Activated CD4-positive, alpha-beta T cell treated with anti-CD3 and anti-CD28 coated beads for 1 hour (primary cell): ENCODE measurements around the gene OBSCN.

Experiments used
- DNase-seq: peaks from one replicate; pipeline ENCODE4 v3.0.0-alpha.2; 2020

Gene OBSCN

DNA sequence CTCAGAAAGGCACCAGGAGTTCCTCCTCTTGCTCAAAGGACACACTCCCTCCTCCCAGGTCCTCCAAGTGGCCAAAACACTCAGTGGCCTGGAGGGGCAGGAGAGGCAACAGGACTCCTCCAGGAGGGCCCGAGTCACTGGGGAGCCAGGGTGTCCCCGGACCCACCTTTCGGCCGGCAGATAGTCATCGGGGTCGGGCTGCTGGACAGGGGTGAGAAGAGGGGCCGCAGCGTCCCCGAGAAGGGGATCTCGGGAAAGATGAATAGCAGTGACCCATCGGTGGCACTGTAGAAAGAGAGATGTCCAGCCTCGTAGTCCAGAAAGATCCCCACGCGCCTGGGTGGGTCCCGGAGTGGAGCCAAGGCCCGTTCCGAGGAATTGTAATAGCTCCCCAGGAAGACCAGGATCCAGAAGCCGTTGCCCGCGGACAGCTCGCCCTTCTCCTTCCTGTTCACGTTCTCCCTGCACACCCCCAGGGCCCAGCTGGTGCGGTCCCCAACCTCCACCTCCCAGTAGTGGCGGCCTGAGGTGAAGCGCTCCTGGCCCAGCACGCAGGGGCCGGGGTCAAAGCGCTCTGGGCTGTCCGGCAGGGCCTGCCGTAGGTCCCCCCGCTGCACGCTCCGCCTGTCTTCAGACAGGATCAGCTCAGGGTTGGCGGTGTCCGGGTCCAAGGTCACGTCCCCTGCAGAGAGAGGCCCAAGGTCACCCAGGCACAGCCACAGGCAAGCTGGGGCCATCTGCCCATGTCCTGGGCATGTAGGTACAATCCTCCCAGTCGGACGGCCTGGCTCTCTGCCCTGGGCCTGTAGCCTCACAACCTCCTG is 186.9 kb downstream of the OBSCN start:
- DNase-seq = no peak

- no peak for DNase-seq
Observed at GRCh38 chr1:228396770-228397662, 189.2 kb downstream of the OBSCN start.

- DNase-seq = no peak
Observed at GRCh38 chr1:228397966-228398365, 190.1 kb downstream of the OBSCN start.

GRCh38 chr1:228398741-228399461 is 191.1 kb downstream of the OBSCN start:
- DNase-seq = no peak

- DNase-seq = no peak
Observed at GRCh38 chr1:228399531-228400236, 191.8 kb downstream of the OBSCN start.

GRCh38 chr1:228400237-228400651 is 192.4 kb downstream of the OBSCN start:
- DNase-seq = no peak

DNA sequence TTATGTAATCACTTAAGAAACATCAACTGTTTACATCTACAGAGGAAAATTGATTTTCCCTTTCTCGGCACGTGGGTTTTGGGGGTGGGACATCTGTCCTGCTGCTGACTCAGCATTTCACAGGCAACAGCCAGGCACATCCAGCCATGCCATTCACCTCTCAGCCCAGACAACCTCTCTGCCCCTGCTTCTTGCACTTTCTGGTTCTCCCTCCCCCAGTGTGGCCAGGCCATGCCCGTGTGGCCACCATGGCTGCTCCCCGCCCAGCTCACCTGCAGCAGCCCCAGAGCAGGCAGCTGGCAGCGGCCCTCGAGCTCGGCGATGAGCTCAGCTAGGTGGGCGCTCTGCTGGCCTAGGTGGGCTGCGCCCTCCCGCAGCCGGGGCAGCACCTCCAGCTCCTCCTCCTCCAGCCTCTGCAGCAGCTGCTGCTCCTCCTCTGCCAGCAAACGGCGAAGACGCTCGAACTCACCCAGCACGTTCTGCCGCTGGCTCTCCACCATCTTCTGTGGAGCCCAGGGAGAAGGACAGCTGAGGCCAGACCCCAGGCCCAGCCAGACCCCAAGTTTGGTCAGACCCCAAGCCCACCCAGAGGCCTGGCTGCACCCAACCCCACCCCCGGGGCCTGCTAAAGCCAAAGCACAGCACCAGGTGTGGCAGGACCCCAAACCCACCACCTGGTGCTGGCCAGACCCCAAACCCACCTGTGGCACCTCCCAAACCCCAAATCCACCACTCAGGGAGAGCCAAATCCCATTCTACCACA is 193.0 kb downstream of the OBSCN start:
- no peak for DNase-seq

GRCh38 chr1:228401782-228402640 is 194.2 kb downstream of the OBSCN start:
- DNase-seq = no peak

GRCh38 chr1:228402641-228403025 is 194.8 kb downstream of the OBSCN start:
- no peak for DNase-seq

DNA sequence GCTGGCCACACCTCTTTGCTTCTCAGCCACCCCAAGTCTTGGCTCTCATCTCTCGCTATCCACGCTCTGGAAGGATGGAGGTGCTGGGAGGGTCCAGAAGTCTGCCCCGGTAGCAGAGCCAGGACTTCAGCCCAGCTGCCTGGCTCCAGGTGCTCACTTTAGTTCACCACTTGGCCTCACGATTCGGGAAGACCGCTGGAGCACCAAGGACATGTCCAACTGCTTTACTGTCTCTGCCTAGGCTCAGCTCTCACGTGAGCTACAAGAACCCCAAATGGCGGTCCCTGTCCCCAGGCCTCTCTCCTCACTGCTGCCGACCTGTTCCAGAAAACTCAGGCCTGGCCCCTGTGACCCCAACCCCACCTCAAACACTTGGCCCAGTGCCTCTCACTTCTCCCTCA is 195.4 kb downstream of the OBSCN start:
- DNase-seq = no peak

- DNase-seq = no peak
Observed at GRCh38 chr1:228404107-228404720, 196.4 kb downstream of the OBSCN start.

GRCh38 chr1:228405200-228405978 is 197.5 kb downstream of the OBSCN start:
- no peak for DNase-seq

GRCh38 chr1:228405979-228406228 is 198.1 kb downstream of the OBSCN start:
- DNase-seq = no peak

DNA sequence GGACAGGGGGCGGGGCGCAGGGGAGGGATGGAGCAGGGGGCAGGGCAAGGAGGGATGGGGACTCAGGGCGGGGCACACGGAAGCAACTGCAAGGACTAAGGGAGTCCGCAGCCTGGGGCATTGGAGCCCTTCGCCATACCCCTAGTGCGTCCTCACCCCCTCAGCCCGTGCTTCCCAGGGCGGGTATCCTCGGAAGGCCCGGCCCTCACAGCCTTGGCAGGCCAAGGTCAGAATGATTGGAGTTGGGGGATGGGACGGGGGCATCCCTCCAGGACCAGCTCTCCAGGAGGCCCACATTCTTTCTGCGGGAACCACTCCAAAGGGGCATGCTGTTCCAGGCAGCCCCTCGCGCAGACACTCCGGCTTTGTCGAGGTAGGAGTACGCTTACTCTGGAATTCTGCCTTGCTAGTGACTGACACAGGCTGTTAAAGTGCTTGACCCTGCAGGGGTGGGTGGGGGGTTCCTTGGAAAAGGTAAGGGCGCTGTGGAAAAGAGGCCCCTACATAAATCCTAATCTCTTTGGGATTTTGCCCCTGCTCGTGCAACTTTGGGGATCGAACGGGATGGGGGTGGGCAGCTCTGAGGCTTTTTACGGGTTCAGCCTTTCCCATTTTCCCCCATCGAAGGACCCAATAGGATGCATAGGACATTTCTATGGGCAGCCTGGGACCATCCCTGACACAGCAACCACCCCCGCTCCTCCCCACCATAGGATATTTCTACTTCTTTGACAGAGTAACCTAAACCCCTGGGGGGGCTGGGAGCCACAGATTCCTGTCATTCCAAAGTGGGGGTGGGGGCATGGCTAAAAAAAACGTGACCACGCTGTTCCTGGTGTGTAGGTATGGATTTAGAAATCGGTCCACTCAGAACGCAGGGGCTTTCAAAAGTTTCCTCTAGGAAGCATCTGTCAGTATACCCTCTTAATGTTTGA is 199.5 kb downstream of the OBSCN start:
- DNase-seq = no peak

DNA sequence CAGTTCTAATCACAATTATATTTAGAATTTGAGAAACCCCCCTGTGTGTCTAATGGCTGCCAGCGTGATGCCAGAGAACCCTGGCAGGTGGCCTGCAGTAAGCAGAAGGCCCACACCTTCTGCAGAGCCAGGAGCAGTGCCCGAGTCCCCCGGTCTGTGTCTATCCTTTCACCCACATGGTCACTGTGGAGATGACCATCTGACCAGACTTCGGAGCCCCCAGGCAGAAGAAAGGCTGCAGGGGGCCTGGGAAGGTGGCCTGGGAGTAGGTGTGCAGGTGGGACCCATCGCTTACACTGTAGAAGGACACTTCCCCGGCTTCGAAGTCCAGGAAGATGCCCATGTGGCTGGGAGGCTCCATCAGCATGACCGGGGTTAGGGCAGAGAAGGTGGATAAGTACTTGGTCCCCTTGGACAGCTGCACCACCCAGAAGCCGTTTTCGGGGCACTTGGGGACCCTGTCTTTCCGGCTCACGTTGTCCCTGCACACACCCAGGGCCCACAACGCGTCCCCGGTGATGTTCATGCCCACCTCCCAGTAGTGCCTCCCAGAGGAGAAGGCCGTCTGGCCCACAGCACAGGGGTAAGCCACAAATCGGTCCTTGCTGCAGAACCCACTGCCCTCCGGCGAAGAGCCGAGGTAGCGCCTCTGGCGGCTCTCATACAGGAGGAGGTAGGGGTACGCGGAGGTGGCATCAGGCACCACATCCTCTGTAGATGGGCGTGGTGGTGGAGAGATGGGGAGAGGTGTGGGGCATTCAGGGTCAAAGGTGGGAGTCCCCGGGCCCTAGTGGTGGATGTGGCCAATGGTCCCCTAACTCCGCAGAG is 200.4 kb downstream of the OBSCN start:
- DNase-seq = no peak

- no peak for DNase-seq
Observed at GRCh38 chr1:228408869-228409805, 201.3 kb downstream of the OBSCN start.

DNA sequence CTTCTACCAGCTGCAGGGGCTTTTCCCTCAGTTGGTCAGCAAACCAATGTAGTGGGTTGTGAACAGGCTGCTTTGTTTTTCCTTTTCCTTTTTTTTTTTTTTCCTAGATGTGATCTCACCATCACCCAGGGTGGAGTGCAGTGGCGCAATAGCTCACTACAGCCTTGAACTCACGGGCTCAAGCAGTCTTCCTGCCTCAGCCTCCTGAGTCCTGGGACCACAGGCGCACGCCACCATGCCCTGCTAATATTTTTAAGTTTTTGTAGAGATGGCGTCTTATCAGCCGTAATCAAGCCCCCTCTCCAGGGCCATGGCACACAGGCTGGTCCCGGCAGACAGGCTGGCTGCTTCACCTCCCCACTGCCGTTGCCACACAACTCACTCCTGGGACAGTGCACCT is 202.2 kb downstream of the OBSCN start:
- DNase-seq = no peak
